Activated CD8-positive, alpha-beta memory T cell treated with anti-CD3 and anti-CD28 coated beads, Interleukin-2, amount 50 U/mL, for 24 hours (primary cell): ENCODE measurements around the gene NR4A2.

Experiments
- DNase-seq: peaks from one replicate; pipeline ENCODE4 v3.0.0-alpha.2; 2020; ENCODE audit errors: extremely low read depth

The NR4A2 gene

DNA sequence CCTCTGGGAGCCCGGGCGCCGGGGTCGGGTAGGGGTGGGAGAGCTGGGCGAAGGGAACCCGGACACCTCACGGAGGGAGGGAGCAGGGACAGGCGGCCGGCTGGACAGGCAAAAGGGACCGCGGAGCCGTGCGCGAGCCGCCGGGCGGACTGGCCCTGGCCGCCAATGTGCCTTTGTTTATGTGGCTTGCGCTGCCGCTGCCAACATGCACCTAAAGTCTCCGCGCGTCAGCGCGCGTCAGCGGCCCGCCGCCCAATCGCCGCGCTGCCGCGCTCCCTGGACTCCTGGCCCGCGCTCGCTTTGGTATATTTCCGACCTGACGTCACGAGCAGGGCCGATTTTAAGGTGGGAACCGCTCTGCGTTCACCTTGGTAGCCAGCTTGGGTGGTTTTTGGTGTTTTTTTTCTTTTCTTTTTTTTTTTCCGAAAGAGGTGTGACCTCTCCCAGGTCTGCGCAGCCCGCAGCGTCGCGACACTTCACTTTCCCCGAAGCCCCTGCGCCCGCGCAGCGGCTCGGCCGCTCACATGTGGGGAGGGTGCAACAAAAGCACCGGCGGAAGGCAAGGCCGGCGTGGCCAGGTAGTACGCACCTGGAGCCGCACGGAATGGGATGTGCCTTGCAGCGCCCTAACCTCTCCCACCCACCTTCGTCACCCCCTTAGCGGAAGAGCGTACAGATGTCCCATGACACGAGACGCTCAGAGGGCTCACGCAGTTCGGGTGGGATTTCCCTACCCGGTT lies at the start of gene NR4A2:
Gene NR4A2 (minus strand): TSS at position 188 of the 740 bp plus-strand sequence. CDS start 2,535 bp downstream, outside the sequence.
- no peak for DNase-seq

DNA sequence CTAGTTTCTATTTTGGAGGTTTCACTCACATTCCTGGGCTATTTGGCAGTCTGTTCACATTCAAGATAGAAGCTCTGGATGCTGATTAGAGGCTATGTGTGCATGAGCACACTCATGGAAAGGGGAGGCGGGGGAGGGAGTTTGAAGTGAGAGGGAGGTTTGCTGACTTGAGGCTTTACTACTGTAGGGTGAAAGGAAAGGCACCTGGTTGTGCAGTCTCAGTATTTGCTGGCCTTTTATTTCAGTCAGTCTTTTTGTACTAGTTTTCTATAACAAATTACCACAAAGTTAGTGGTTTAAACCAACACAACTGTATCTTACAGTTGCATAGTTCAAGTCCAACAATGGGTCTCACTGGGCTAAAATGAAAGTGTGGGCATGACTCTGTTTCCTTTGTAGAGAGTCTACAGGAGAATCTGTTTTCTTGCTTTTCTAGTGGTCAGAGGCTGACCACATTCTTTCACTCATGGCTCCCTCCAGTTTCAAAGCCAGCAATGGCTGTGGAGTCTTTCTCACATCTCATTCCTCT lies 47.7 kb upstream of the NR4A2 start:
- no peak for DNase-seq

DNA sequence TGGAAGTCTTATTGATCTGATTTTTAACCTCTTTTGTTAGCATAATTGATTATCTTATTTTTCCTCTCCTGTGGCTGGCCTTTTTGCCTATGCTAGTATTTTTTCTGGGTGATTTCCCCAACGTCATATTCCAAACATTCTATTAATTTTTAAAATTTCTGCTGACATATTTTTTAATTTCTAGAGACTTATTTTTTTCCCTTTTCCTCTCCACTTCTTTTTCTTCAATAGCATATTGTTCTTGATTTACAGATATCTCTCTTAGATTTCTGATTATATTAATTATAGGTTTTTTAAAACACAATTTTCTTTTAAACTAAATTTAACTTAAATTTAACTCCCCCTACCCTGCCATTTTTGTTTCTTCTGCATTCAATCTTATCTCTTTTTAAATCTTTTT lies 47.2 kb upstream of the NR4A2 start:
- DNase-seq, result no peak

DNA sequence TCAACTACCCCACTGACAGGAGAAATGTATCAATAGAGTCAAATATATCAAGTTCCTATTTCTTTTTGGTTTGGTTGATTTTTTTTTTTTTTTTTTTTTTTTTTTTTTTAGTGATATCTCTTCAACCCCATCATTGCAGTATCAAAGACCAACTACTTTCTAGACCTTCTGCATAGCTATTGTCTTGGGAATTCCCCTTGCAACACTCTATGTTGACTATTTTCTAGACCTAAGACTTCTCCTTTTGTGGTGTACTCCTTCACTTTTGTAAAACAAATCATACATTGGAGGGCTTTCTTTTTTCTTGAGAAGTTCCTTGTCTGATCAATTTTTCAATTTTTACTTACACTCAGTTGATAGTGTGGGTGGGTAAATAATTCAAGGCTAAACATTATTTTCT lies 46.5 kb upstream of the NR4A2 start:
- no peak for DNase-seq

DNA sequence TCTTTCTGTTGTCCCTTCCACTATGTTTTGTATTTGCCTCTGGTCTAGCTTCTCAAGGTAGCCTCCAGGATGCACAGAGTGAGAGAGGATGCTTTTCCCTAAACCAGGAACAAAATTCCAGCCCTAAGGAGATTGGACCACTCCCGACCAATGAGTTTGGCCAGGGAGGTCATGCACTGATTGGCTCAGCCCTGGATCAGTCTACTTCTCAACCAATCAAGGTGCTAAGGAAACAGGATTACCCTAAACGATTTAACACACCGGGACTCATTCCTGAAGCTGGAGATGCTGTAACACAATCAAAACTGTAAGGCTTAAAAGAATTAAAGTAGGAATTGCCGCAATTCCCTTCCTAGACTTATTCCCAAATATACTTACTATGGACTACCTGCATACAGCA lies 34.2 kb upstream of the NR4A2 start:
- DNase-seq, result no peak

DNA sequence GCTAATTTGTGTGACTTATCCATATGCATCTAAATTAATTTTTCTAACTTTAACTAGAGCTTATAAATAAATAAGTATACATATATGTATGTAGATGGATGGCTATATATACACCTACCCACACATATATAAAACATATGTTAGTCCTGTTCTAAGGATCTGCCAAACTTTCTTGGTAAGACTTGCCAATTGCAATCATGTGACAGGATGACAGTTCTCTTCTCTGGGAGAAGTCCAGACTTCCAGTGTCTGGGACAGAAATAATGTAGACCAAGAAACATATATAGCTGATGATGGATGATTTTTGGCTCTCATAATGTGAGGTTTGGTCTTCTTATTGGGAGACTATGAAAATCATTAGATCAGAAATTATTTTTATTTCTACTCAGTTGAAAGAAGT lies 30.6 kb upstream of the NR4A2 start:
- no peak for DNase-seq

DNA sequence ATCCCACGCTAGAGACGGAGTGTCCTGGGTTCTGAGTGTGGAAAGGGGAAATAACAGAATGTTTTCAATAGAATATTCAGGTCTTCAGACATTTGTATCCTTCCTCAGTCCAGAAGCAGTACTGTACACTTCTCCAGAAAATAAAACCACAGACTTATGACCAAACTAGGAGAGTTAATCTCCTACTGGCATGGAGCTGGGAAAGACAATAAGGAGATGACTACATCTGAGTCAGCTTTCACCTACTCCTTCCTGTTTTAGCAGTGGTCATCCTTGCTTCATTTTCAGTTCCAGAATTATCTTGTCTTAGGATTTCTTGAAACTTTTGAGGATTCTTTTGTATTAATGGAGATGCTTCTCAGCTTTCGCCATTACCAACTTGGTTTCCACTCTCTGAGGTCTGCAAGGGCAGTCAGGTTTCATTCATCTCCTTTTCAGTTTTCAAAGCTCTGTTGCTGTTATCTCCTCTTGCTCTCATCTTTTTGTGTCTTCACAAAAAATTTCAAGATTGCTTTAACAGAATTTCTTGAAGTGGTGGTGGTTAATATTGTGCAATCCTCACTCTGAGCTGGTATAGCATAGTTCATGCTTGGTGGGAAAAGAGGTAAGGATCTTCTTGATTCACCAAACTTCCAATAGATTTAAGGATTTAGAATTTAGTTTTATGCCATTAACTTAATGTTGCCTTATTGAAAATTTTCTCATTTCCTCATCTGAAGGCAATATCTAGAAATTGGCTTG lies 23.7 kb upstream of the NR4A2 start:
- DNase-seq, result no peak

DNA sequence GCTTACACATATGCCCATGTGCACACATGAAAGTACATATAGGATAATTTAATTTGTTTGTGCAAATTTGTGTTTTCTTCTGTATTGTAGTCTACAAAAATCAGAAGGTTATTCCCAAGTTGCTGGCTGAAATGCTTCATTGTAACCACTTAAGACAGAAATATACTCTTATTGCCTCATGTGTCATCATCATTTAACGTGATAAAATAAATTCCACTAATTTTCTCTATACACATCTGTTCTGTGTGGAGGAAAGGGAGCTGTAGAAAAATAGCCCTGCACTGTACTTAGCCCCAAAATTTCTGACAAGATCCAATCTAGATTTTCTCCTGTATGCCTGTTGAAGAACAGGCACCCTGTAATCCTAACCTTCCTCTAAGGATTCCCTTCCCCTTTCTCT lies 20.4 kb upstream of the NR4A2 start:
- DNase-seq, result no peak

DNA sequence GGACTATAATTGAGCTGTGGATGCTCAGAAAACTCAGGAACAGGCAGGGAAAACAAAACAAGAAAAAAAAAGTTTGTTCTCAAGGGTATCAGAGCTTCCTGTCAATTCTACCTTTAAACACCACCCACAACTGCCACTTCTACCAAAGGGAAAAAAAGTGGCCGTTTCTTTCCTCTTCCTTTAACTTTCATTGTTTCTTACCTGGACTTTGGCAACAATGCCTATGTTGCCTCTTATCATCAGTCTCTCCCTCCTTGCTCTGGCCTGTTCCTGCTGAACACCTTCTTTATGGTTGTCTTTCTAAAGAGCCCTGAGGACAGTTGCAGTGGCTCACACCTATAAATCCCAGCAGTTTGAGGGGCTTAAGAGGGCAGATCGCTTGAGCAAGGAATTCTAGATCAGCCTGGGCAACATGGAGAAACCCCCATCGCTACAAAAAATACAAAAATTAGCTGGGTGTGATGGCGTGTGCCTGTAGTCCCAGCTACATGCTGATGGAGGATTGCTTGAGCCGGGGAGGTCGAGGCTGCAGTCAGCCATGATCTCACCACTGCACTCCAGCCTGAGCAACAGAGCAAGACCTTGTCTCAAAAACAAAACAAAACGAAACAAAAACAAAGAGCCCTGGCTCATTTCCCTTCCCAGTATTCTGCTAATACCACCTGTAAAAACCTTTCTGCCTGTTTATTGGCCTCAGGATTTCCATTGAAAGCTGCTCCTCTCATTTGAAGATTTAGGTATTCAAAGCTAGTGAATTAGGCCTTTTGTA lies 18.0 kb upstream of the NR4A2 start:
- DNase-seq, result no peak

DNA sequence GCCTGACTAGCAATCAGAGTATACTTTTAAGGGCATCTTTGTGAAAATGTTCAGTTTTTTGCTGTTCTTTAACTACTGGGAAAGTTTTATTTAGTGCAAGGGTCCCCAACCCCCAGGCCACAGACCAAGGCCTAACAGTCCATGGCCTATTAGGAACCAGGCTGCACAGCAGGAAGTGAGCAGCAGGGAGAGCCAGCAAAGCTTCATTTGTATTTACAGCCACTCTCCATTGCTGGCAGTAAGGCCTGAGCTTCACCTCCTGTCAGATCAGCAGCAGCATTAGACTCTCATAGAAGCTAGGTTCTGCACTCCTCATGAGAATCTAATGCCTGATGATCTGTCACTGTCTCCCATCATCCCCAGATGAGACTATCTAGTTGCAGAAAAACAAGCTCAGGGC lies 17.1 kb upstream of the NR4A2 start:
- DNase-seq, result no peak

DNA sequence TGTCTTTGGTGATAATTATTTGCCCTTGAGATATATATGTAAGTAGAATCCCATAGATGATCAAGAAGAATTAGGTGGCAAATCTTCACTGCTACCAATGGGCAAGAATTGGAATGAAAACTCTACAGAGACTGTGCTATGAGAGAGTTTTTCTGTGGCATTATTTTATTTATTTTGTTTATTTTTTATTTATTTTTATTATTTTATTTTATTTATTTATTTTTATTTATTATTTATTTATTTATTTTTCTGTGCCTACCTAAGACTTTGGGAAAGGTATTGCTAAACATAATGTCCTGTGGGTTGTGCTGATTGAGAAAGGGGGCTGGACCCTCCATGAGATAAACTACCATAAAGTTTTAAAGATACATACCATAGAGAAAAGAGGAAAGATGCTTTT lies 16.6 kb upstream of the NR4A2 start:
- DNase-seq, result no peak

DNA sequence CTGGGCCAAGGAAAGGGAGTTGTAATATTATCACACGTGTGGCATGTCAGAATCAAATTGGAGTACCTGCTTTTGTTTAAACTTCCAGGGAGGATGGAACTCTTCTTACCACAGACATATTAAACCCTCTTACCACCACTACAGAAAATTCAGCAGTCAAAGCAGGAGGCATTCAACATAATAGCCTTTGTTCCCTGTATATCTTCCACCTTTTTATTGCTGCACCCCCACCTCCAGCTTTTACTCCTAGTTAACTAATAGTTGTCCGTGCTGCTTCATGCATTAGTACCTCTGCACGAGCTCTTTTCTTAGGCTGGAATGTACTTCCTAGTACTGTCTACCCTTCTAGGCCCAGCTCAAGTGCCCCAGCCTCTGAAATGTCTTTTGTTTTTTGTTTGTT lies 14.9 kb upstream of the NR4A2 start:
- DNase-seq, result no peak

DNA sequence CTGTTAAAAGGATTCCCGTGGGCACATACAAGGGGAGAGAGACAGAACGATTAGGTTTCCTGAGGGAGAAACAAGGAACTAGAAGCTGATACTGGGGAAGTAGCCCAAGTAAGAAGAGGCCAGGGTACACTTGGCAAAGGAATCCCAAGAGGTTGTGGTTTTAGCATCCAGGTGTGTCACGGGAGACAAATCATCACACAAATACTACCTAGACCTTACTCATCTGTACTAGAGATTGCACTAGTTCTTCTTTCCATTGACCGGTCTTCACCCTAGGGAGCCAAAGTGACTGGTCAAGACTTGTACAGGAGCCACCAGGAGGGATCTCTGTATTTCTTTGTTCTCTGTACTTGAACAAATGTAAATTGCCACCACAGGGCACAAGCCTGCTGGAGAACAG lies 14.2 kb upstream of the NR4A2 start:
- DNase-seq, result no peak

DNA sequence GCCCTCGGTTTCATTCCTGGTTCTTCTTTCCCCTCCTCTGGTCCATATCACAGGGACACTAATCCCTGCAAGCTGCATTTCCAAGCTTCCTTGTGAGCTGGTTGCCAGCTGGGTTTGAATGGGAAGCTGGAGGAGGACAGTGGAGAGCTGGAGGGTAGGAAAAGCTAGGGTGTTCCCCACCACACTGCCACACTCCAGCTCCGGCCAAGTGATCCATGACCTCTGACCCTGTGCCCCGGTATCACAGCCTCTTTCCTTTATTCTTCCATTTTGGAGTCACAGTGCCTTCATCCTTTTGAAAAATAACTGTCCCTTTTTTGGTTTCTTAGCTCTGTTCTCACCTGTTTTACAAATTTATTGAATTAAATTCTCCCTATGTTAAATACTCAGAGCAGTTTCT lies 13.1 kb upstream of the NR4A2 start:
- DNase-seq, result no peak

DNA sequence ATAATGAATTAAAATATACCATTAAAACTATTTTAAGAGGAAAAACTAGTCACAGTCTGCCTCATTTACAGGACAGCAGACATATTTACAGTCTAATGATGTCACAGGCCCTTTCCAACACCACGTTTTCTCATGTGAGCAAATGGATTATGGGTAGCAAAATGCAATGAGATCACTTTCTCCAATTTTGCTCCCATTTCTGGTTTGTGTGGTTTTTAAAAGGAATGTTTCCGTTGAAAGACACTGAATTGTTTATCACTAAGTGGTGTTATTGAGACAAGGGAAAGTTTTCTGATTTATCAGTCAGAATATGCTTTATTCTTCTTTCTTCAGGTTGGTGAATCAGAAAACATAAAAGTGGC lies 11.4 kb upstream of the NR4A2 start:
- DNase-seq, result no peak

DNA sequence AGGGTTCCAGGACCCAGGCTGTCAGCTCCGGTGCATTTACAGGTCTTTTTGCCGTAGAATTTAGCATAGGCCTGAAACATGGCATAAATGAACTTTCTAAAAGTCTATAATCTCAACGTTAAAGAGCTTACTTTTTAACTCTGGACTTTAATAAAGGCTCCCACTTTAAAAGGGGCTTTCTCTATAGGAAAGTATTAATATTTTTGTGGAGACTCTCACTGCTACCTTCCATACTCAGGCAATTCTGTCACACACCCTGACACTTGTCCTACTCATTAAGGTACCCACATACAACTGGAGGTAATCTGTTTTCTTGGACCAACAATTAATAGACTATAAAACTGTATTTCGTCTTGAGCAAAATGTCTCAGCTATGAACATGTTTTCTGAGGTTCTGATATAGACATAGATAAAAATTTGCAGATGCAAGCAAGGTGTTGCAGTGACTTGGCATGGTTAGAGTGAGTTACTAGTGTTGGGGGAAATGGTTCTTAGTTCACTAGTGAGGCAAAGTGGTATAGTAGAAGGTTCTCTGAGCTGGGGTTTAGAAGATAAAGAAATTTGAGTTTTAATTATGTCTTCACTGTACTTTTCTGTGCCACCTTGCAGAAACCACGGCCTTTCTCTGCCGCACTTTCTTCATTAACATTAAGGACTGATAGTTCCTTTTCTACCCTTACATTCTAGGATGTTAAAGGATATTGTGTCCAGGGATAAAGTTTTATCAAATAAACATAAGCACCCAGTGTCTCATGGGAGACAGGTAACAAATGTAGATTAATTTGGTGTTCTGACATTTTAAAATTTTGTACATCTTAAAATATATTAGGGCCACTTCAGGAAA lies 10.8 kb upstream of the NR4A2 start:
- no peak for DNase-seq

DNA sequence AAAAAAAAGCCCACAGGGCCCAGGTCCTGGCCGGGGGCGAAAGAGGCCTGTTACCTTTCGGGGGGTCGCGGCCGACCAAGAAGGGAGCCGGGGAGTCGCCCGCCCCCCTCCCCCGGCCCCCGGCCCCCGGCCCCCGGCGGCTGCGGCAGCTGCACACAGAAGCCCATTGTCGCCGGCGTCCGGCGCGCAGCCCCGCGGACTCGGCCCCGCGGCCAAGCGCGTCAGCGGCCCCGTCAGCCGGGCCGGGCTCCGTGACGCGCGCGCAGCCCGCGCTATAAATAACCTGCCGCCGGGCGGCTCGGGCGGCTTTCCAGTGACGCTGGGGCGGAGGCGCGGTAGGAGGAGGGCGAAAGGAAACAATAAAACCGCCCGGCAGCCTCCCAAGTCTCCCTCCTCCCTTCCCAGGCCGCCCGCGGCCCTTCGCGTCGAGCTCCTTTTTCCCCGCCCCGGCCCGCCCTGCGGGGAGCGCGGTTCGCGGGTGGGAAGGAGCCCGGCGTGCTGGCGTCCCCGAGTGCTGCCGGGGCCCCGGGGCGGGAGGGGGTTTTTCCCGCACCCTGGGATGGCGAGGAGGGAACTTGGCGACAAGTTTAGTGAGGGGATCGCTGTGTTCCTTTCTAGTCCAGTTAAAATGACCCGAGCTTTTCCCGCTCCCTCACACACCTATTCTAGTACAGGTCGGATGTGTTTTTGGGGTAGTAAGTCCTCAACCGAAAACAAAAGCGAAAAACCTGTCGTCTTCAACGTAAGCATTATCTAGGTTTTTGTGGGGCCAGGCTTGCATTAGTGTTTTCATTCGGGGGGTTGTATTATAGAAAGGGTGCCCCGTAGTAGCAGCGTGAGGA lies 10.0 kb upstream of the NR4A2 start:
- DNase-seq, result no peak

DNA sequence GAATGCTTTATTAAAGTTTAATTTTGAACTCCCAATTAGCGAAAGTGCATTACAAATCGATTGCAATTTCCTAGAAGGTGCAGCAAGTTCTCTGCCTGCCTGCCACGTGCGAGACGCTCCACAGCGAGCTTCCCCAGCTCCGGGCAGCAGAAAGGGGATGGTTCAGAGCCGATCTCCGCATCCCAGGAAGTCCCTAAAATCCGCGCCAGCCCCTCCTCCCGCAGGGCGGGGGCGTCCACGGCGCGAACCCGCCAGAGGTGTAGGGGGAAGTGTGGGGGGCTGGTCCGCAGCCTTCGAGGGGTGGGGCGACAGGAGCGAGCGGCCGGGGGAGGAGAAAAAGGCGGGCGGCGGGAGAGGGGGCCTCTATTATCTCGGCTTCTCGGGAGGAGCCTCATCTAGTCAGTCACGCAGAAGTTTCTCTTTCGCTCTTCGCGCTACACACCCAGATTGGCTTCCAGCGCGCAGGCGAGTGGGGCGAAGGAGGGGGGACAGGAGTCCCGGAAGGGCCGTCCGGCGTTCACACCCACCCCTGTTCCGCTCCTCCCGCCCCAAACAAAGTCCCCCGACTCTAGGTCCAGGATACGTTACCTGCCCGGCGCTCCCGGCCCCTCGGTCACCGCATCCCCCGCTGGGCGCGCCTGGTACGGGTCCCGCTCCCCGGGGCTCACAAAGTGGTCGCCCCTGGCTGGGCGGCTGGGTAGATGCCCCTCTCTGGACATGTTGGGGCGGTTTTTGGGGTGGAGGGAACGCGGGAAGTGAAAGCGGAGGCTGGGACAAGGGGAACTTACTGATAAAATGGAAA lies 9.1 kb upstream of the NR4A2 start:
- DNase-seq, result peak; percentile 81

DNA sequence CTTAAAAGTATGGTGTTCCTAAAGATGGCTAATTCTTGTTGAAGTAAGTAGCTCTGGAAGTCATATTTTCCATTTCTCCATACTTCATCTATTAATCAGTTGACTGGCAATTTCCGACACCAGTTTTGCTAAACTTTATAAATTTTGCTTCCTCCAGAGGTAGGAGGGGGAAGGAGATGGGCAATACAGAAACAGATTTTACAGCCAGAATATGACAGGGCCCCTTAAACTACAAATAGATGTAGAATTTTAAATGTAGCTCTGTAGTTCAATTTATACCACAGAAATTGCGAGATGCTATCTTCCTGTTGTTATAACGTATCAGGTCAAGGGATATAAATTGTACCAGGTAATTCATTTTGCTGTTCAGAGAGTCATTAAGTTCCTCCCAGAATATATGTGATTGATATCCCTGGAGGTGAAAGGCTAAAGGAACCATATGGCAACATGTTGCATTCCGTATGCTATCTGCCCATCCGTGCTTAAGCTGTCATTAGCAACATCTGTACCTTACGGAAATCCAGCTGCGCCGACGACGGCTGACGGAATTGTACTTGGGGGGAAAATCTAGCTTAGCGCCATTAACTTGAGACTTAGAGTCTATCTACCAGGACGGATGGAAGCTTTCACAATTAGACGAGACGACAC lies 8.4 kb upstream of the NR4A2 start:
- DNase-seq, result no peak
